Caki2 (cell line): Measurements from ENCODE around the gene CRAT. TPM values are rescaled to one million over a fixed set of nuclear protein-coding genes. Genes with fewer than 3 reads are reported as not detected.

Source experiments
- DNase-seq: peaks from one replicate; pipeline ENCODE4 v3.0.0-alpha.2; 2015; ENCODE audit warnings: low read depth
- in situ Hi-C: cut with HindIII; loops from 2 replicates; pipeline ENCODE4 v1.10.0; 2016; ENCODE audit warnings: low sequenced_read_pairs, low pct_unique_long_range_greater_than_20kb, mixed read lengths
- total RNA-seq: library from RNA; depleted of rRNA; stranded (reverse); fragments of >200 nt; shearing (Covaris generic); gene quantifications from 2 replicates; pipeline ENCODE4 v1.2.3, GENCODE V29; 2014; ENCODE audit warnings: low replicate concordance; rRNA removed

CRAT gene
- 14.7 and 19.2 TPM in 2 replicates for total RNA-seq

DNA sequence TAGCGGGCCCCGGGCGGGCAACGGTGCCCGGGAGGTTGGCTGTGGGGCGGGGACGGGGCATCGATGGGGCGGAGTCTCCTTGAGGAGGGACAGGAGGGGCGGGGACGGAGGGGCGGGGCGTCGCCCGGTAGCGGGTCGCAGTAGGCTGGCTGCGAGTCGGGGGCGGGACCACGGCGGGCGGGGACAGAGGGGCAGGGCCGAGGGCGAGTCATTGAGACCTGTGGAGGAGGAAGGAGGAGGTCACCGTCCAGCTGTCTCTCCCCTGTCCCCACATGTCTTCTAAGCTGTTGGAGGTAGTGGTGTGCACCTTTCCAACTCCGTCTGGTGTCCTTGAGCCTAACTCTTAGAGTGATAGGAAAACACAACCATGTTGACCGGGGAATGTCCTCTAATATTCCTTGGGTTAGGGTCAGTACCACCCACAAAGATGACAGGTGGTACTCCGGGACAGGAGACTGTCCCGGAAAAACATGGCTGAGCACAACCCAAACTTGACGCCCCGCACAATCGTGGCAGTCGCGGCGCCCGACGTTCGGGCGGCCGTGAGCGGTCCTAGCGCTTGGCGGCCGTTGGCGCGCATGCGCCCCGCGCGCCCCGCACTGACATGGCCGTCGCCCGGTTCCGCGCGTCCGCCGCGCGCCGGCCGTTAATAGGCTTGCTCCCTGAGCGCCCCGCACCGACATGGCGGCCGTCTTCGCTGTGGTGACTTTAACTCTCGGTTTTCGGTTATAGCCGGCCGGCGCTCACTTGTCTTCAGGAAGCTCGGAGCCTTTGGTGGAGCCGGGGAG, at the start of gene CRAT, which contains the start of gene PTPA:
Gene CRAT (minus strand): TSS at position 54 of the 788 bp plus-strand sequence. CDS start 284 bp downstream, outside the sequence.
Gene PTPA (plus strand): TSS at position 676 of the 788 bp plus-strand sequence. CDS start 186 bp downstream, outside the sequence.
- in situ Hi-C loops = no loop called here
- peak; percentile 83 for DNase-seq

DNA sequence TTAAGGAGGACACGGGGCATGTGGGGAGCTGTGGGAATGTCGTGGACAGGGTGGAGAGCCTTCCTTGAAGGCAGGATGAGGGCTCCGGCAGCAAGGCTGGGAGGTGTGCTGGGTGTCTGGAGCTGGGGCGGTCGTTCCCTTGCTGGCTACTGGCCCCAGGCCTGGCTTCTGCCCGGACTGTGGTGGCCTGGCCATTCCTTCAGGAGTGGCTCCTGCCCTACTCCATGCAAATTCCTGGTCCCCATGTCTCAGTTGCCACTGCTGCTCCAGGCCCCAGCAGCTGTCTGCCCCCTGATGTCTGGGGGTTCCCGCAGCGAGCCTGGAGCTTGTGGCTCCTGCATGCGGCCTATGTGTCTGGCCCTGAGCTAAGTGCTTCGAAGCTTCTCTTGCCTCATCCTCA, 45.6 kb upstream of the CRAT start:
- in situ Hi-C loops = no loop called here
- DNase-seq = no peak

DNA sequence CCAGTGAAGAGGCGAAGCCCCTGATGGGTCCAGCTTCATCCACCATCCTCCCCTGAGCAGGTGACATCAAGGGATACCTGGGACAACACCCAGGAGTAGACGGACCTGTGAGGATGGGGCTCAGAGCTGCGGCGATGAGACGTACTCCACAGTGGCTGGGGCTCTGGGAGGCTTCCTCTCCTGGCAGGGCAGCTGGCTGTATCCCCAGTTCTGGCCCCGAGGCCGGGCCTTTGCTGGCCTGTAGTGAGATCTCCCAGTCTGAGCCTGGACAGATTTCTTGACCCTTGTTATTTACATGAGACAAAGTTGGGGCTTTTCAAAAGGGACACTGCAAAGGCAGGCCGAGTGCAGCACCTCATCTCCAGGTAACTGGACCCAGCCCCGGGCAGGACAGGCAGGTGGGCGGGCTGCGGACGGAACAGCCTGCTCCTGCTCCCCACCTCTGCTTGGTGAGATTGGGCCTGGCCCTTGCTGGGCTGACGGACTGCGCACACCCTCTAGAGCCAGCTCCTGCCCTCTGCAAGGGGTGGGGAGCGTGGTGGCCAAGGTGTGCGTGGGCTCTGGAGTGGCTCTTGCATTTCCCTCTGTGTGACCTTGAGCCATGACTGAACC, 44.4 kb upstream of the CRAT start:
- in situ Hi-C loops = no loop called here
- no peak for DNase-seq

DNA sequence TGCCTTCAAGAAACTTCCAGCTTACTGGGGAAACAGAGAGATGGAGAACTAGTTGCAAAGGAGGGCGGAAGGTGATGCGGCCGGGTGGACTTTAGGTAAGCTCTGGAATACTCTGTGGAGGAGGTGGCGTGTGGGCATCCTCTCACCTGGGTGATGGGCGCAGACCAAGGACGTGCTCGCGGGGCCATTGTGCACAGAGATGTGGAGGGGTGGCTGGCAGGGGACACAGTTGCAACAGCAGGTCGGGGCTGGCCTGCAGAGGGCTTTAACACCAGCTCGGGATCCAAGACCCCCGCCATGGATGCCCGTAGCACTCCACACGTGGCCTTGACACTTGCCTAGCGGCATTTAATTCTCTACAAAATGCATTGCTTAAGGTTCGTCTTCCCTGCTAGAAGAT, 40.9 kb upstream of the CRAT start:
- no peak for DNase-seq
- in situ Hi-C loops = no loop called here

DNA sequence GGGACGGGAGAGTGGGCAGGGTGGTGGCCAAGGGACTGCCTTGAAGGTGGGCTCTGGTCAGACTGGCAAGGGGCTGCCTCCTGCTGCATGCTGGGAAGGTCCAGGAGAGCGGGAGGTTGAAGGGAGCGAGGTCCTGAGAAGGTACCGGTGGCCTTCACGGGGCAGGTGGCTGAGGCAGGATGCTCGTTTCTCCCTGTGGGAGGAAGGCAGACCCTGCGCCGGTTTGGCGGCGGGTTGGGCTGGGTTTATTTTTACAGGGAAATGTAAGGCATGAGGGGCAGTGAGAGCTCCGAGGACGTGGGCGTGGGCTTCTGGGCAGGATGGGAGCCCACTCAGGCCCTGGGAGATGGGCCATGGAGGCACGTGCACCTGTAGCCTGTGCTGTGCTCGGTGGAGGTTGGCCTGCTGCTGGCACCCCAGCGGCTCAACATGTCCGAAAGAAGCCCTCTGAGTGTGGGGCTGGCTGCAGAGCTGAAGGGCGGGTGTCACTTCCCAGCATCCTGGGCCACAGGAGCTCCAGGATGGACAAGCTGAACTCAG, 40.1 kb upstream of the CRAT start:
- DNase-seq = no peak
- in situ Hi-C loops = no loop called here

DNA sequence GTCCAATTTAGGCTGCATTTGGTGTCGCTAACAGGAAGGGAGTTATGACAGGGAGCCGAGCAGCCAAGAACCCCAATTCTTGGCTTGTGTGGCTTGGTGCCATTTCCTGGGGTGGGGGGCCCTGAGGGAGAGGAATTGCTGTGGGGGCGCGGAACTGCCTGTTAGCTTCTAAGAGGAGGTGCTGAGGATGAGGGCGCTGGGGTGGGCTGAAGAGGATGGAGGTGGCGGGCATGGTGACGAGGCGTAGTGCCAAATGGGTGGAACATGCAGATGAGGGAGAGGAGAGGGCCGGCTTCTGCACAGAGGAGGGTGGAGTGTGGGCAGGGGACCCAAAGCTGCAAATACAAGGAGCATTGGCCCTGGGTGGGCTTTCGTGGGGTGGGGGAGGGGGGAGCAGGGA, 39.5 kb upstream of the CRAT start:
- DNase-seq = no peak

DNA sequence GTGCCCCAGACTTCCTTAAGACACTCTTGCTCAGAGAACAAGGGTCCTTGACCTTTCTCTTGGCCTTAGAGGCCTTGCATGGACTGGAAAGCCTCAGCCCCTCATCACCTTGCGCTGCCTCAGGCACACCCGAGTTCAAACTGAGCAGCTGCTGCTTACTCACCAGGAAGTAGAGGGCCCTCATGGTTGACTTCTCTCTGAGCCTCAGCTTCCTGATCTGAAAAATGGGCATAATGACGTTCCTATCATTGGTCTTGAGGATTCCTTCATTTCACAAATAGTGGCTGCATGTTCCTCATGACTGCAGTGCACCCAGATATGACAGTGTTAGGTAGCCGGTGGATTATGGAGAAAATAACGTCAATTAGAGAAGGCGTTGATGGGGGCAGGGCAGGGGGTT, 38.8 kb upstream of the CRAT start:
- no peak for DNase-seq
- in situ Hi-C loops = no loop called here

More for the DNA sequence above, 39.5 kb upstream of the CRAT start:
- in situ Hi-C loops = no loop called here

DNA sequence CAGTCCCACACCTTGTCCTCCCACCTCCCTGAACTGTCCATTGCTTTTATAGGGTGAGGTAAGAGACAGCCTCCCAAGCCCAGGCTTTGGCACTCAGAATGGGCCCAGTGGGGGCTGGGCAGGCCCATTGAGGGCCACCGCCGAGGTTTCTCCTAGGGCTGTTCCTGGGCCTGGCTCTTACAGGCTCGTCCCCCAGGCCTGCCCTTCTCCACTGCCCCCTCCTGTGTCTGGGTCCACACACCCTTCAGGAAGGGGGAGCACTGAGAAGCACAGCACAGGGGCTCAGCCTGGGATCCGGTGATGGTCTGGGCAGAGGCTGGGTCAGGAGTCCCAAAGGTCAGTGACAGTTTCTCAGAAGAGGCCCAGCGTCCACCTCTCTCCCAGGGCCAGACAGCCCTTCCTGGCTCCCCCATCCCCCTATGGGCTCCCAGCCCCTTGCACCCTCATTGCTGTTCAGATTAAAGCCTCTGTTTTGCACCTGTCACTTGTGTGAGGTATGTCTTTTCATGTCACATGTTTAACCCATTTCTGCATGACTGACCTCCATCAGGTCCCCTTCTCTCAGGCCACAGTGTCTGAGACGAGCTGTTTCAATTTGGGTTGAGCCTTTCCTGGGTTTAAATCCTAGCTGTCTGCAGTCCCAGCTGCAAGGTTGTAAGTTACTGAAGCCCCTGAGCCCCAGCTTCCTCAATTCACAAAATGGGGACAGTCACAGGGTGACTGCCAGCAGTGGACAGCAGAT, 38.0 kb upstream of the CRAT start:
- no peak for DNase-seq
- in situ Hi-C loops = no loop called here

DNA sequence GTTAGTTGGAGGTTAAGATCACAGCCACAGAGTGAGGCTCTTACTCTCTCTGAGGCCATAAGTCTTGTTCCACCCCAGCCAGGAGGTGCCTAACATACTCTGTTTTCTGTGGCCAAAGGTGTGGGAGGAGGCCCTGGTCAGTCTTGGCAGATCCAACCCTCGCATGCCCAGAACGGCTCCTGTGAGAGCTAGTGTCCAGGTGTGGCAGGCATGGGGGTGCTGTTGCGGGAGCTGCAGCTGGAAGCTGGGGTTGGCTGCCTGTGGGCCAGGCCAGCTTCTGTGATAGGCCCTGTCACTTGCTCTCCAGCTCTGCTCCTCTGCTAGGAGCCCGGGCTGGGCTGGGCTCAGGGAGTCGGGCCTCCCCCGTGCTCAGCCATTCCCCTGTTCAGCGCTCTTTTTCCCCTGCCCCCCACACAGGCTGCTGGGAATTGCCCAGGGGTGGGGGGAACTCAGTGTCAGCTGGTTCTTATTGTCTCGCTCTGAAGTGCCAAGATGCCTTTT, 35.9 kb upstream of the CRAT start:
- no peak for DNase-seq
- in situ Hi-C loops = no loop called here

DNA sequence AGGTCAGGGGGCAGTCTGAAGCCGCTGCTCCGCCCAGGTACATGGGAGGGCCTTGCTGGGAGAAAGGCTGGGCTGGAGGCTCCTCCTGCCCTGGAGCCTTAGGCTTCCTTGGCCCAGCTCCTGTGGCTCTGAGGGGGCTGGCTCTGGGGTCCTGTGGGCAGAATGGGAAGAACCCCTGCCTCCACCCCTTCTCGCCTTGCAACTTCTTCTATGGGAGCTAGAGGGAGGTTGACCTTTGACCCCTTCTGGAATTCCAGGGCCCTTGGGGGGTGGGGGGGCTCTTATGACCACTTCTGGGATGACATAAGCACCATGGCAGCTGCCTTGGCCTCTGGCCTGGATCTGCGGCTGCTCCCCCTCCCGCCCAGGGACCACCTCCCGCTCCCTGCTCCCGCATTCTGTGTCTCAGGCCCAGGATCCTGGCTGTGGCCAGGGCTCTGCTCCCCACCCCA, 35.3 kb upstream of the CRAT start:
- in situ Hi-C loops = no loop called here
- DNase-seq = peak; percentile 48

DNA sequence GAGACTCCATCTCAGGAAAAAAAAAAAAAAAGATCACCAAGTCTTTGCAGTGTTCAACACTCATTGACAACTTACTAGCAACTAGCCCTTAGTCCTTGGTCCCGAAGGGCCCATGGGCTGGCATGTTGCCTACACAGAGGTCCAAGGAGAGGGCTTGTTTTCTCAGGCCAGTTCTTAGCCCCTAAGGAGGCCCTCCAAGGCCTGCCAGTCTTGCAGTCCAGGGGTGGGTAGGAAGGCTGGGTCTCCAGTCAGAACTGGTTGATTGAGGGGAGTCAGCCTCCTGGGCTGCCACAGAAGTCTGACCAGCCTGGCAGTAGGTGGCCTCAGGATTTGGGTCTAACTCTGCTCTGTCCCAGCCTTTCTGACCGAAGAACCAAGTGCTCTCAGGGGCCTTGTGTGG, 34.7 kb upstream of the CRAT start:
- in situ Hi-C loops = no loop called here
- DNase-seq = no peak

DNA sequence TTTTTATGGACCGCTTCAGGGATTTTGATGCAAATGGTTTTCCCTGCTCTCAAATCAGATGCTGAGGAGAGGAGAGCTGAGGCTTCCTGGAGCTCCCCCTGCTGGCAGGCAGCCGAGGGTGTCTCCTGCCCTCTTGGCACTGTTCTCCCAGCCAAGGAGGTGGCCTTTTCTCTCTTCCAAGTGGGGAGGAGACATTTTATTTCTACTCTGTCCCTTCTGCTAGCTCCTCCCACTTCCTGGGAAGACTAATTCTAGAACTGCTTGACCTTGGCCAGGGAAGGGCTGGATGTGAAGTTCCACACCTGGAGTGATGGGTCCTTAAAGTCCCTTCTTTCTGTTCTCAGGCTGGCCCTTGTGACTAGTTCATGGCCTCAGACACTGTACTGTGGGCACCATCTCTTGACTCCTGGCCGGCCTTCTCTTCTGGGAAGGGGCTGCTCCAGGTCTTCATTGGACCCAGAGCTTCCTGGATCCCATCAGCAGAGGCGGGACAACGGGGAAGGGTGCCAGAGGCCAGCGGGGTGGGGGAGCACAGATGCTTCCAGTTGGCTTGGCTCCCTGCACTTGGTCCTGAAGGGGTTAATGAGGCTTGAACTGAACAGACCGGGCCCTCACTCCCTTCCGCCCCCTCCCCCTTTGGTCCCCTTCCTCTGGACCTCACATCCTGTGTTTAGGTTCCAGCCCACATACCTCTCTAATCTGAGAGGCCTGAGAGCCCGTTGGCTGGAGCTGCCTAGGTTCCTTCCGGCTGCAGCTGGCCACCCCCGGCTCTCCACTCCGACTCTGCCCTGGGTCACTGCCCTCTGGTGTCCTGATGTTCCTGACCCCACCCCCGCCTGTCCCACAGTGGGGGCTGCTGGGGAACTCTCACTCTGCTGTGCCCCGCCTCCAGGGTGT, 32.7 kb upstream of the CRAT start:
- DNase-seq = peak; percentile 86
- in situ Hi-C loops = no loop called here

DNA sequence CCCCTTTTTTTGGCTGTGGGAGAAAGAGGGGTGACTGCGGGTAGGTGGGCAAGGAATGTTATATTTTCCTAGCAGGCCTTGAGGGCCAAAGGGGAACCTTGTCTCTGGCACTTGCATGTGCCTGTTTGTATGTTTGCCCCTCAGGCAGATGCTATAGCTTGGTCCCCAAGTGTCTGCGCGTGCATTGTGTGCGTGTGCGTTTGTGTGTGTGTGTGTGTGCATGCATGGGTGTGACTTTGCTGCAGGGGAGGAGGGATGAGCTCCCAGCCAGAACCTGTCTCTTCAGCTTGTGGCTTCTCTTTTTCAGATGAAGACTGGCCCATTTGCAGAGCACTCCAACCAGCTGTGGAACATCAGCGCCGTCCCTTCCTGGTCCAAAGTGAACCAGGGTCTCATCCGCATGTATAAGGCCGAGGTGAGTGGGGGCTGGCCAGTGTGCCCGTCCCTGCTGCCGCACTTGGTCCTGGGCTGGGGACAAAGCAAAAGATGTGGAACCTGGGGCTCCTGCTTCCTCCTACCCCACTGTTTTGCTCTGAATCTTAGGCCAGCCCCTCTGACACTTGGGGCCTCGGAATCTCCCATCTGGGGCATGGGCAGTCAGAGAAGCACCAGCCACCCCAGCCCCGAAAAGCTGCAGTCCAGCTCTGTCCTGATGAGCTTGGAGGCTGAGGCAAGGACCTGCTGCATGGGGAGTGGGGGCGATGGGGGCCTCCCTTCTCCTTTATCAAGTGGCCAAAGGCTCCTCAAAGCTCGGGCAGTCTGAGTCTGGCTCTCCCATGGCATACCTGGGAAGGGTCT, 31.7 kb upstream of the CRAT start:
- DNase-seq = peak; percentile 23
- in situ Hi-C loops = no loop called here

DNA sequence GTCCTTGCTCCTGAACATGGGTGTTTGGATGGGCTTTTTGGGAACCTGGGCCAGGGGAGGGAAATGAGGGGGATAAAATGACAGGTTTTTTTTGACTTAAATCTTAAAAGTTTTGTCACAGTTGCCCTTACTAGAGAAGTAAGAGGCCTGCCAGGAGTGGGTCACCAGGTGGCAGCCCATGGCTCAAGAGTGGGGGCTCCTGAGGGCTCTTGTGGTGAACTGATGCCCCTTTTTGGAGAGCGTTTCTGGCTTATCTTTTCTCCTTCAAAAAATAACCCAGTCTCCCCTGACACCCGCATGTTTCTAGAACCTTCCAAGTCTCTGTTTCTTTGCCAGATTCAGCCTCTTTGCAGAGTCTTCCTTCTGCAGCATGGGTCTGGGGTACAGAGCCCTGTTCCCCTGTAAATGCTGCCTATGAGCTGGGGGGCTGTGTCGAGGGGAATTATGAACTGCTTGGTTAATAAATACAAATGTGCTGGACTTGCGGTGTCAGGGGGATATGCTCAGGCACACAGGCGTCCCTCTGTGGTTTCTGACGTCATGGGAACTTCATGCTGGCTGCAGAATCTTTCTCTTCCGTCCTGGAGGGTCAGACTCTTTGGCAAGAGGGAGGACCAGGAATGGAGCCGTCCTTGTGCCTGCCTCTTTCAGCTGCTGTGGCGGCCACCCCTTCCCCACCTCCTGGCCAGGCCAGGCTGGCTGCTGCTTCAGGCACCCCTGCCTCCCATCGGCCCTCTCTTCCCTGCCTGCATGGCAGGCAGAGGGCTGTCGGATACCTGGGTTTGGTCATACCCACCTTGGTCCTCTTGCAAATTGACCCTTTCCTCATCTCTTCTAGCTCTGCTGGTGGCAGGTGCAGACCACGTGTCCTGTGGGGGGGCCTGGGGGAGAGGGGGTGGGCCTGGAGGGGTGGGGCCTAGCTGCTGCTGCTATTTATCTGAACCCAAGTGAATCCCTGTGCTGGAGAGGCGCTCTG, 30.8 kb upstream of the CRAT start:
- in situ Hi-C loops = no loop called here
- peak; percentile 88 for DNase-seq

DNA sequence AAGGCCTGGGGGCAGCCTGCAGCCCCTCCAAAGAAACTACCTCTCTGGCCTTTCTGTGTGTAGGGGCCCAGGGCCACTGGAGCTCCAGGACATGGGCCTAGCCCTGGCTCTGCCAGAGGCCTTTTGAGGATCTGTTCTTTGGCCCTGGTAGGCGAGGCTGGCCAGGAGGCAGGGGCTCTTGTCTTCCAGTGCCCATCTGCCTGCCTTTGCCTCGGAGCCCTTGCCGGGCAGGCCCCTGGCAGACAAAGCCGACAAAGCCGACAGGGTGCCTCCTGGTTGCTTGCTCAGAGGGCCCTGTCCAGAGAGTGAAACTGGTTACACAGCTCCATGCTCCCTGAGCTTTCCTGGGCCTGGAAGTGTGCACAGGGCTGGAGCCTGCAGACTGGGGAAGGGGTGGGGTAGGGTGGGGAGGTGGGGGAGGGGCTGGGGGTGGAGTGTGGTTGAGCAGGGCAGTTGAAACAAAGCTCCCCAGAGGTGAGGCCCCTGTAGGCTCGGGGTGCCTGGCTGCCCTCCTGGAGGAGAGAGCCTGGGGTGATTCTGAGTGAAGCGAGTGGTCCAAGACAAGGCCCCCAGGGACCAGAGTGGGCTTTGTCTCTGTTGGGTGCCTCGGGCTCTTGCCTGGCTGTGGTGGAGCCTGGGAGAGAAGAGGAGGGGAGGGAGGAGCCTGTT, 29.9 kb upstream of the CRAT start:
- in situ Hi-C loops = no loop called here
- DNase-seq = peak; percentile 53
